Inflammatory macrophage treated with lipopolysaccharide for 4 hours (primary cell): Measurements from ENCODE around the gene AFG3L2.
A peak's percentile ranks its signal among the peaks of the same experiment; 100 is the strongest.

Experiments used
- DNase-seq: peaks from one replicate; pipeline ENCODE4 v3.0.0-alpha.2; 2020

Gene AFG3L2

GRCh38 chr18:12299862-12300261, 77.2 kb downstream of the AFG3L2 start:
- DNase-seq: no peak

GRCh38 chr18:12296457-12296856, 80.6 kb downstream of the AFG3L2 start:
- DNase-seq: no peak

- DNase-seq: no peak
These were observed 81.0 kb downstream of the AFG3L2 start for GRCh38 chr18:12296087-12296403.

GRCh38 chr18:12295389-12296086, 81.5 kb downstream of the AFG3L2 start:
- DNase-seq: no peak

GRCh38 chr18:12293831-12294230, 83.2 kb downstream of the AFG3L2 start:
- DNase-seq: no peak

- DNase-seq: no peak
These were observed 85.3 kb downstream of the AFG3L2 start for GRCh38 chr18:12291690-12292089.

- DNase-seq: no peak
These were observed 85.9 kb downstream of the AFG3L2 start for GRCh38 chr18:12291161-12291560.

- DNase-seq: no peak
These were observed 86.9 kb downstream of the AFG3L2 start for GRCh38 chr18:12290086-12290485.

- DNase-seq: no peak
These were observed 88.6 kb downstream of the AFG3L2 start for GRCh38 chr18:12288403-12288755.

GRCh38 chr18:12287684-12288402, 89.2 kb downstream of the AFG3L2 start:
- peak; percentile 36 for DNase-seq

GRCh38 chr18:12287131-12287681, 89.8 kb downstream of the AFG3L2 start:
- DNase-seq: no peak

GRCh38 chr18:12283666-12284065, 93.4 kb downstream of the AFG3L2 start:
- no peak for DNase-seq

GRCh38 chr18:12283256-12283655, 93.8 kb downstream of the AFG3L2 start:
- no peak for DNase-seq

GRCh38 chr18:12282442-12283039, 94.5 kb downstream of the AFG3L2 start:
- no peak for DNase-seq

- no peak for DNase-seq
These were observed 95.2 kb downstream of the AFG3L2 start for GRCh38 chr18:12281861-12282260.

GRCh38 chr18:12279781-12280531, 97.1 kb downstream of the AFG3L2 start:
- no peak for DNase-seq
